ENCODE results near the gene PALB2. TPM values are rescaled to one million over a fixed set of nuclear protein-coding genes. Genes with fewer than 3 reads are reported as not detected.

Gene PALB2
- total RNA-seq, 4 donors from 2014 or later, result 8.3 to 16.5 (median 11.2) TPM

GRCh38 chr16:23556881-23557778 lies 84.0 kb downstream of the PALB2 start, which contains the start of the genes EARS2 and UBFD1:
Gene EARS2 (minus strand): TSS chr16:23557350. CDS start chr16:23557343, 7 bp downstream.
Gene UBFD1 (plus strand): TSS chr16:23557727. CDS start chr16:23557743, 16 bp downstream.
- TF ChIP-seq, protein P1, sequence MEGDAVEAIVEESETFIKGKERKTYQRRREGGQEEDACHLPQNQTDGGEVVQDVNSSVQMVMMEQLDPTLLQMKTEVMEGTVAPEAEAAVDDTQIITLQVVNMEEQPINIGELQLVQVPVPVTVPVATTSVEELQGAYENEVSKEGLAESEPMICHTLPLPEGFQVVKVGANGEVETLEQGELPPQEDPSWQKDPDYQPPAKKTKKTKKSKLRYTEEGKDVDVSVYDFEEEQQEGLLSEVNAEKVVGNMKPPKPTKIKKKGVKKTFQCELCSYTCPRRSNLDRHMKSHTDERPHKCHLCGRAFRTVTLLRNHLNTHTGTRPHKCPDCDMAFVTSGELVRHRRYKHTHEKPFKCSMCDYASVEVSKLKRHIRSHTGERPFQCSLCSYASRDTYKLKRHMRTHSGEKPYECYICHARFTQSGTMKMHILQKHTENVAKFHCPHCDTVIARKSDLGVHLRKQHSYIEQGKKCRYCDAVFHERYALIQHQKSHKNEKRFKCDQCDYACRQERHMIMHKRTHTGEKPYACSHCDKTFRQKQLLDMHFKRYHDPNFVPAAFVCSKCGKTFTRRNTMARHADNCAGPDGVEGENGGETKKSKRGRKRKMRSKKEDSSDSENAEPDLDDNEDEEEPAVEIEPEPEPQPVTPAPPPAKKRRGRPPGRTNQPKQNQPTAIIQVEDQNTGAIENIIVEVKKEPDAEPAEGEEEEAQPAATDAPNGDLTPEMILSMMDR (IDR thresholded peaks at IDR 0.05; ENCODE audit: low read depth), result no peak

- TF ChIP-seq, protein P1 (IDR thresholded peaks at IDR 0.05; ENCODE audit: low read depth), result no peak
Measured at GRCh38 chr16:23554536-23554935, 86.6 kb downstream of the PALB2 start.

Other genes with a start within 250 kb of the PALB2 start
- 10 to 100 TPM; 10.6 to 13.9 (median 13.3) TPM for gene COG7, start 188.1 kb downstream of the PALB2 start, total RNA-seq
- 10 to 100 TPM; 32.4 to 57.6 (median 49.6) TPM for gene GGA2, start 130.8 kb downstream of the PALB2 start, total RNA-seq
- gene EARS2, start 84.0 kb downstream of the PALB2 start, total RNA-seq, result 10 to 100 TPM; 10.9 to 32.0 (median 14.0) TPM
- gene UBFD1, start 83.6 kb downstream of the PALB2 start, total RNA-seq, result 10 to 100 TPM; 33.1 to 95.1 (median 58.7) TPM
- 100 to 1,000 TPM in 1 of 4 donors, 10 to 100 TPM in 3; 46.7 to 158 (median 54.1) TPM for gene NDUFAB1, start 45.0 kb downstream of the PALB2 start, total RNA-seq
- gene DCTN5, start 156 bp upstream of the PALB2 start, total RNA-seq, result 10 to 100 TPM; 25.1 to 35.8 (median 28.4) TPM
- gene PLK1, start 37.6 kb upstream of the PALB2 start, total RNA-seq, result 1 to 10 TPM; 1.1 to 9.0 (median 3.1) TPM
- not detected for gene ERN2, start 71.9 kb upstream of the PALB2 start, total RNA-seq
- gene CHP2, start 113.7 kb upstream of the PALB2 start, total RNA-seq, result not detected
- 10 to 100 TPM in 1 of 4 donors, 1 to 10 TPM in 3; 3.4 to 16.5 (median 5.7) TPM for gene PRKCB, start 194.7 kb upstream of the PALB2 start, total RNA-seq

All from subcutaneous adipose tissue (tissue), 4 donors.